Endothelial cell of hepatic sinusoid (primary cell): ENCODE results near the gene ADARB2.

Source experiments
- in situ Hi-C: cut with HindIII; loops from 2 replicates; pipeline ENCODE4 v1.10.0; 2017; ENCODE audit warnings: low sequenced_read_pairs

Gene ADARB2

GRCh38 chr10:1515121-1515779, 222.1 kb downstream of the ADARB2 start:
- in situ Hi-C loops, result no loop called here

- in situ Hi-C loops, result no loop called here
Measured at GRCh38 chr10:1514681-1515080, 222.6 kb downstream of the ADARB2 start.

GRCh38 chr10:1513221-1513620, 224.1 kb downstream of the ADARB2 start:
- in situ Hi-C loops, result no loop called here

- in situ Hi-C loops, result loop anchor here (5.0 to 10.0 kb wide), 3 partner anchors 67 to 224 kb away; no protein-coding TSS in a partner anchor
Measured at GRCh38 chr10:1509011-1509530, 228.3 kb downstream of the ADARB2 start.

GRCh38 chr10:1508096-1508495, 229.2 kb downstream of the ADARB2 start:
- in situ Hi-C loops, result loop anchor here (5.0 to 10.0 kb wide), 3 partner anchors 66 to 223 kb away; no protein-coding TSS in a partner anchor

GRCh38 chr10:1507436-1507835, 229.9 kb downstream of the ADARB2 start:
- in situ Hi-C loops, result loop anchor here (5.0 to 10.0 kb wide), 3 partner anchors 65 to 223 kb away; no protein-coding TSS in a partner anchor

- in situ Hi-C loops, result loop anchor here (5.0 to 10.0 kb wide), 3 partner anchors 63 to 220 kb away; no protein-coding TSS in a partner anchor
Measured at GRCh38 chr10:1504940-1505339, 232.4 kb downstream of the ADARB2 start.

GRCh38 chr10:1504286-1504685, 233.0 kb downstream of the ADARB2 start:
- in situ Hi-C loops, result loop anchor here (10.0 kb wide), 2 partner anchors 131 to 219 kb away; no protein-coding TSS in a partner anchor

GRCh38 chr10:1502451-1502850, 234.9 kb downstream of the ADARB2 start:
- in situ Hi-C loops, result loop anchor here (10.0 kb wide), 2 partner anchors 132 to 218 kb away; no protein-coding TSS in a partner anchor

GRCh38 chr10:1499359-1499957, 237.9 kb downstream of the ADARB2 start:
- in situ Hi-C loops, result no loop called here

- in situ Hi-C loops, result no loop called here
Measured at GRCh38 chr10:1498746-1499358, 238.5 kb downstream of the ADARB2 start.

GRCh38 chr10:1495915-1496517, 241.3 kb downstream of the ADARB2 start:
- in situ Hi-C loops, result no loop called here

GRCh38 chr10:1492641-1493040, 244.7 kb downstream of the ADARB2 start:
- in situ Hi-C loops, result no loop called here

GRCh38 chr10:1491901-1492300, 245.4 kb downstream of the ADARB2 start:
- in situ Hi-C loops, result no loop called here

- in situ Hi-C loops, result no loop called here
Measured at GRCh38 chr10:1489801-1490200, 247.5 kb downstream of the ADARB2 start.

- in situ Hi-C loops, result no loop called here
Measured at GRCh38 chr10:1488970-1489548, 248.3 kb downstream of the ADARB2 start.

- in situ Hi-C loops, result no loop called here
Measured at GRCh38 chr10:1486841-1487687, 250.3 kb downstream of the ADARB2 start.

GRCh38 chr10:1485357-1485756, 252.0 kb downstream of the ADARB2 start:
- in situ Hi-C loops, result no loop called here

- in situ Hi-C loops, result no loop called here
Measured at GRCh38 chr10:1483826-1484225, 253.5 kb downstream of the ADARB2 start.

GRCh38 chr10:1483246-1483645, 254.1 kb downstream of the ADARB2 start:
- in situ Hi-C loops, result no loop called here
